CD14-positive monocyte (primary cell): ENCODE results near the gene NEMF. TPM values are rescaled to one million over a fixed set of nuclear protein-coding genes. Genes with fewer than 3 reads are reported as not detected.

Experiments
- DNase-seq, 3 donors: peaks; one replicate each; pipeline ENCODE4 v3.0.0-alpha.2; 2011 to 2022
- H2AFZ ChIP-seq: 2 replicates; pipeline ENCODE4 v1.6.0; 2012; ENCODE audit warnings: mild to moderate bottlenecking, low read depth, low read length, inconsistent platforms; ENCODE audit not compliant: insufficient read depth, poor library complexity, severe bottlenecking
- H3K27ac ChIP-seq, 2 donors: 1 replicate in 1 of 2; 2 replicates in 1 of 2; pipeline ENCODE4 v1.5.1; 2012 to 2013; ENCODE audit warnings: low read length in 2 of 2, control low read depth in 1 of 2, inconsistent platforms in 1 of 2, low read depth in 1 of 2, mild to moderate bottlenecking in 1 of 2
- H3K27me3 ChIP-seq, 2 donors: one replicate each; pipeline versions ENCODE4 v1.6.0 to v1.6.1; 2011 to 2013; ENCODE audit warnings: low read length in 2 of 2; ENCODE audit not compliant: control insufficient read depth in 2 of 2, insufficient read depth in 2 of 2
- H3K36me3 ChIP-seq, 2 donors: replicated peaks in 1 of 2; 1 replicate in 1 of 2; 2 replicates in 1 of 2; pipeline versions ENCODE4 v1.5.1 to v1.6.1; 2012 to 2013; ENCODE audit warnings: low read length in 2 of 2, control low read depth in 1 of 2, inconsistent platforms in 1 of 2, mild to moderate bottlenecking in 1 of 2; ENCODE audit not compliant: insufficient read depth in 2 of 2, control insufficient read depth in 1 of 2
- H3K4me1 ChIP-seq, 2 donors: 1 replicate in 1 of 2; 2 replicates in 1 of 2; pipeline versions ENCODE4 v1.5.1 to v1.6.1; 2012 to 2013; ENCODE audit warnings: low read length in 2 of 2, control low read depth in 1 of 2, inconsistent platforms in 1 of 2, mild to moderate bottlenecking in 1 of 2, moderate library complexity in 1 of 2; ENCODE audit not compliant: insufficient read depth in 2 of 2, control insufficient read depth in 1 of 2
- H3K4me2 ChIP-seq: replicated peaks from 2 replicates; pipeline ENCODE3; 2012; ENCODE audit warnings: low read length, moderate library complexity, mild to moderate bottlenecking; ENCODE audit not compliant: poor library complexity, severe bottlenecking; ENCODE audit errors: extremely low read depth
- H3K4me3 ChIP-seq, 3 experiments: fragments of 200-600 bp in 1 of 3; sonication (generic) in 1 of 3; replicated peaks in 1 of 3; 1 replicate in 2 of 3; 2 replicates in 1 of 3; pipeline ENCODE4 v1.5.1; 2011 to 2013; ENCODE audit warnings: low read length in 3 of 3, mild to moderate bottlenecking in 3 of 3, control low read depth in 2 of 3, low read depth in 2 of 3, inconsistent platforms in 1 of 3, moderate library complexity in 1 of 3
- H3K79me2 ChIP-seq: 2 replicates; pipeline ENCODE4 v1.6.0; 2012; ENCODE audit warnings: mild to moderate bottlenecking, control low read depth, inconsistent platforms, low read length, moderate library complexity; ENCODE audit not compliant: insufficient read depth
- H3K9ac ChIP-seq: 2 replicates; pipeline ENCODE4 v1.6.0; 2017; ENCODE audit warnings: low read length, mild to moderate bottlenecking; ENCODE audit not compliant: insufficient read depth, poor library complexity, severe bottlenecking
- H3K9me3 ChIP-seq, 2 donors: replicated peaks in 1 of 2; 1 replicate in 1 of 2; 2 replicates in 1 of 2; pipeline versions ENCODE4 v1.5.1 to v1.6.1; 2012 to 2013; ENCODE audit warnings: low read length in 2 of 2, control low read depth in 1 of 2; ENCODE audit not compliant: control insufficient read depth in 1 of 2, insufficient read depth in 1 of 2
- H4K20me1 ChIP-seq: 2 replicates; pipeline ENCODE4 v1.6.0; 2012; ENCODE audit warnings: mild to moderate bottlenecking, low read length, control low read depth, moderate library complexity; ENCODE audit not compliant: insufficient read depth
- H3K27ac Mint-ChIP-seq, 7 donors: one replicate each; pipeline ENCODE4 v1.8.0; 2020; ENCODE audit warnings: mild to moderate bottlenecking in 7 of 7, mixed read lengths in 7 of 7, moderate library complexity in 6 of 7, inconsistent platforms in 2 of 7
- H3K27me3 Mint-ChIP-seq, 3 donors: one replicate each; pipeline ENCODE4 v1.8.0; 2021 to 2022; ENCODE audit warnings: low read depth in 3 of 3, mild to moderate bottlenecking in 3 of 3, mixed read lengths in 3 of 3, moderate library complexity in 3 of 3, inconsistent platforms in 1 of 3
- H3K36me3 Mint-ChIP-seq, 2 donors: one replicate each; pipeline ENCODE4 v1.8.0; 2020; ENCODE audit warnings: mixed read lengths in 2 of 2, inconsistent platforms in 1 of 2, mild to moderate bottlenecking in 1 of 2
- H3K4me1 Mint-ChIP-seq: one replicate; pipeline ENCODE4 v1.8.0; 2020; ENCODE audit warnings: mild to moderate bottlenecking, mixed read lengths
- H3K4me3 Mint-ChIP-seq, 2 donors: one replicate each; pipeline ENCODE4 v1.8.0; 2020; ENCODE audit warnings: mild to moderate bottlenecking in 2 of 2, mixed read lengths in 2 of 2, moderate library complexity in 1 of 2
- H3K9me3 Mint-ChIP-seq, 7 donors: one replicate each; pipeline ENCODE4 v1.8.0; 2020 to 2022; ENCODE audit warnings: mixed read lengths in 7 of 7, mild to moderate bottlenecking in 6 of 7, moderate library complexity in 6 of 7, inconsistent platforms in 2 of 7
- CTCF ChIP-seq: fragments of 200-600 bp; IDR thresholded peaks from one replicate; pipeline ENCODE4 v1.8.0; 2022; ENCODE audit warnings: antibody characterized with exemption, mild to moderate bottlenecking
- WGBS: methylation state at CpG from one replicate; pipeline ENCODE4 v1.1.5; 2013; ENCODE audit warnings: missing lambda C conversion rate; ENCODE audit not compliant: insufficient coverage; 5-methylcytosine and 5-hydroxymethylcytosine counted together
- intact Hi-C, 2 donors: fragments of 100-400 bp; cut with micrococcal nuclease; formaldehyde crosslinking; loops; one replicate each; pipeline versions ENCODE4 v1.15.0 to v1.15.1; 2023
- polyA plus RNA-seq, 3 donors: library from polyadenylated mRNA; depleted of rRNA in 1 of 3; unstranded in 2 of 3; stranded (reverse) in 1 of 3; fragments of 300-500 nt in 2 of 3; fragments of >200 nt in 1 of 3; fragmentation: Illumina TruSeq in 2 of 3; gene quantifications; 1 replicate in 2 of 3; 2 replicates in 1 of 3; pipeline ENCODE4 v1.2.3, GENCODE V29; 2012 to 2021

The NEMF gene
- polyA plus RNA-seq, 3 donors = 18.3 to 27.6 (median 22.2) TPM

GRCh38 chr14:49766839-49767238 lies 85.7 kb downstream of the NEMF start:
- Mint-ChIP-seq H3K36me3 (peaks cover 0 to 2% of the 10 kb centered on the region in 2 donors), H3K4me1 (peaks cover 34% of the 10 kb centered on the region), H3K9me3 (no peaks in the 10 kb centered on the region), H3K27me3 (peaks cover 0 to 2% (median 1%) of the 10 kb centered on the region in 3 donors), H3K4me3 (peak overlapping the region; percentile 90 to 96), H3K27ac (peak overlapping the region; percentile 54 to 98 (median 97))
- no peaks in the 10 kb centered on the region for H4K20me1 ChIP-seq
- H3K4me2 ChIP-seq = peak overlapping the region; percentile 96
- H3K27ac ChIP-seq = peak overlapping the region in 1 of 2 donors; percentile 91
- no peaks in the 10 kb centered on the region for H3K27me3 ChIP-seq
- H3K79me2 ChIP-seq = peaks cover 21% of the 10 kb centered on the region
- DNase-seq = no peak
- TF ChIP-seq CTCF = no peak
- whole genome bisulfite sequencing = 90% methylated on average over 10 of the region's 10 CpGs
- H3K9ac ChIP-seq = peak overlapping the region; percentile 92
- no peaks in the 10 kb centered on the region for H3K36me3 ChIP-seq
- peaks cover 18 to 20% of the 10 kb centered on the region in 2 donors for H3K4me1 ChIP-seq
- peak overlapping the region; percentile 93 for H2AFZ ChIP-seq
- no peaks in the 10 kb centered on the region for H3K9me3 ChIP-seq
- peak overlapping the region; percentile 68 to 87 (median 75) for H3K4me3 ChIP-seq
- intact Hi-C loops = loop anchor here (5.0 to 10.0 kb wide), 5 partner anchors 80 to 305 kb away; partner anchors contain the start of genes DNAAF2 (in 1 of the 2), MGAT2 (in 1 of the 2), POLE2 (in 1 of the 2) and RPL36AL (in 1 of the 2)

GRCh38 chr14:49761839-49762551 lies 90.6 kb downstream of the NEMF start:
- Histone ChIP-seq H3K9me3 (no peaks in the 10 kb centered on the region), H2AFZ (no peak overlapping the region), H4K20me1 (no peaks in the 10 kb centered on the region), H3K36me3 (no peaks in the 10 kb centered on the region), H3K9ac (no peak overlapping the region), H3K4me1 (peaks cover 4% of the 10 kb centered on the region in 2 donors), H3K27me3 (no peaks in the 10 kb centered on the region), H3K4me2 (no peak overlapping the region), H3K27ac (no peak overlapping the region), H3K79me2 (no peaks in the 10 kb centered on the region), H3K4me3 (no peak overlapping the region)
- H3K36me3 Mint-ChIP-seq = no peaks in the 10 kb centered on the region
- H3K4me1 Mint-ChIP-seq = peaks cover 4% of the 10 kb centered on the region
- peaks cover 2 to 4% (median 3%) of the 10 kb centered on the region in 3 donors for H3K27me3 Mint-ChIP-seq
- DNase-seq = no peak
- TF ChIP-seq CTCF = no peak
- no peaks in the 10 kb centered on the region for H3K9me3 Mint-ChIP-seq
- no peak overlapping the region for H3K27ac Mint-ChIP-seq
- intact Hi-C loops = loop anchor here in 1 of 2 donors (10.0 kb wide), 1 partner anchor 127 kb away; the partner anchor contains the start of gene DNAAF2
- no peak overlapping the region for H3K4me3 Mint-ChIP-seq
- 56% methylated on average over 1 of the region's 6 CpGs for WGBS
